Nephron (organoid): ENCODE data around the gene NEDD4L.

Source experiments
- H3K27ac Mint-ChIP-seq, 3 experiments: 2 replicates each; pipeline ENCODE4 v1.8.0; 2020; ENCODE audit warnings: mixed read lengths in 3 of 3, mild to moderate bottlenecking in 2 of 3, moderate library complexity in 1 of 3
- H3K27me3 Mint-ChIP-seq: 2 replicates; pipeline ENCODE4 v1.8.0; 2021; ENCODE audit warnings: low read depth, mild to moderate bottlenecking, moderate library complexity, mixed read lengths
- H3K36me3 Mint-ChIP-seq: 2 replicates; pipeline ENCODE4 v1.8.0; 2020; ENCODE audit warnings: low read depth, mixed read lengths
- H3K4me1 Mint-ChIP-seq: 2 replicates; pipeline ENCODE4 v1.8.0; 2020; ENCODE audit warnings: mixed read lengths
- H3K4me3 Mint-ChIP-seq, 3 experiments: 2 replicates each; pipeline ENCODE4 v1.8.0; 2020; ENCODE audit warnings: mild to moderate bottlenecking in 3 of 3, mixed read lengths in 3 of 3, moderate library complexity in 2 of 3
- H3K9me3 Mint-ChIP-seq: 2 replicates; pipeline ENCODE4 v1.8.0; 2020; ENCODE audit warnings: mixed read lengths
- TF ChIP-seq, protein P1 (sequence below), 3 experiments: fragments of 200-600 bp; sonication (generic); IDR thresholded peaks; one replicate each; pipeline ENCODE4 v1.5.0; 2021; ENCODE audit warnings: antibody characterized with exemption in 3 of 3; ENCODE audit not compliant: unreplicated experiment in 3 of 3

The NEDD4L gene

GRCh38 chr18:58104096-58104495 lies 60.1 kb downstream of the NEDD4L start:
- H3K36me3 Mint-ChIP-seq = peaks cover 8% of the 10 kb centered on the region
- no peaks in the 10 kb centered on the region for H3K27me3 Mint-ChIP-seq
- H3K4me1 Mint-ChIP-seq = peaks cover 34% of the 10 kb centered on the region
- no peaks in the 10 kb centered on the region for H3K9me3 Mint-ChIP-seq
- peak overlapping the region in 1 of 3 experiments; percentile 57 for H3K27ac Mint-ChIP-seq
- H3K4me3 Mint-ChIP-seq = no peak overlapping the region
- TF ChIP-seq, protein P1, sequence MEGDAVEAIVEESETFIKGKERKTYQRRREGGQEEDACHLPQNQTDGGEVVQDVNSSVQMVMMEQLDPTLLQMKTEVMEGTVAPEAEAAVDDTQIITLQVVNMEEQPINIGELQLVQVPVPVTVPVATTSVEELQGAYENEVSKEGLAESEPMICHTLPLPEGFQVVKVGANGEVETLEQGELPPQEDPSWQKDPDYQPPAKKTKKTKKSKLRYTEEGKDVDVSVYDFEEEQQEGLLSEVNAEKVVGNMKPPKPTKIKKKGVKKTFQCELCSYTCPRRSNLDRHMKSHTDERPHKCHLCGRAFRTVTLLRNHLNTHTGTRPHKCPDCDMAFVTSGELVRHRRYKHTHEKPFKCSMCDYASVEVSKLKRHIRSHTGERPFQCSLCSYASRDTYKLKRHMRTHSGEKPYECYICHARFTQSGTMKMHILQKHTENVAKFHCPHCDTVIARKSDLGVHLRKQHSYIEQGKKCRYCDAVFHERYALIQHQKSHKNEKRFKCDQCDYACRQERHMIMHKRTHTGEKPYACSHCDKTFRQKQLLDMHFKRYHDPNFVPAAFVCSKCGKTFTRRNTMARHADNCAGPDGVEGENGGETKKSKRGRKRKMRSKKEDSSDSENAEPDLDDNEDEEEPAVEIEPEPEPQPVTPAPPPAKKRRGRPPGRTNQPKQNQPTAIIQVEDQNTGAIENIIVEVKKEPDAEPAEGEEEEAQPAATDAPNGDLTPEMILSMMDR (IDR thresholded peaks at IDR 0.05; ENCODE audit: unreplicated experiment in 3 of 3) = no peak

- Mint-ChIP-seq H3K4me1 (peaks cover 32% of the 10 kb centered on the region), H3K9me3 (no peaks in the 10 kb centered on the region), H3K36me3 (peaks cover 8% of the 10 kb centered on the region), H3K27me3 (no peaks in the 10 kb centered on the region), H3K4me3 (no peak overlapping the region), H3K27ac (peak overlapping the region in 1 of 3 experiments; percentile 36)
- TF ChIP-seq, protein P1 (IDR thresholded peaks at IDR 0.05; ENCODE audit: unreplicated experiment in 3 of 3) = no peak
Measured at GRCh38 chr18:58105206-58105887, 61.3 kb downstream of the NEDD4L start.

DNA sequence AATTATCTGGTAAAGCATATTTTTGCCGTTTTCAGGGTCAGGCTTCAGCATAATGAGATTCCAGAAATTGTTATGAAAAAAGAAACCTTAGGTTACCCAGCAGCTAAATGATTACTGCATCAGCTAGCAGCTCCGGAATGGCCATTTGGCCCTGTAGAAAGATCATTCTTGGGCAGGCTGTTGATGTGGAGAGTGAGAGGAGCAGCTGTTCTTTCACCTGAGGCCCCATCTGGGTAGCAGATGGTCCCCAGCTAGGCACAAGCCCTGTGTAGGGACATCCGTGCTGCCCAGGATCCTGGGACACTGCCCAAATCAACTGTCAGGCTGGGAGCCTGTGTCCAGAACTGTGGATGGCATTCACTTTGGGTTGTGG lies 61.8 kb downstream of the NEDD4L start:
- Mint-ChIP-seq H3K9me3 (no peaks in the 10 kb centered on the region), H3K36me3 (peaks cover 8% of the 10 kb centered on the region), H3K27ac (no peak overlapping the region), H3K4me3 (no peak overlapping the region), H3K4me1 (peaks cover 32% of the 10 kb centered on the region), H3K27me3 (no peaks in the 10 kb centered on the region)
- TF ChIP-seq, protein P1 (IDR thresholded peaks at IDR 0.05; ENCODE audit: unreplicated experiment in 3 of 3) = no peak

DNA sequence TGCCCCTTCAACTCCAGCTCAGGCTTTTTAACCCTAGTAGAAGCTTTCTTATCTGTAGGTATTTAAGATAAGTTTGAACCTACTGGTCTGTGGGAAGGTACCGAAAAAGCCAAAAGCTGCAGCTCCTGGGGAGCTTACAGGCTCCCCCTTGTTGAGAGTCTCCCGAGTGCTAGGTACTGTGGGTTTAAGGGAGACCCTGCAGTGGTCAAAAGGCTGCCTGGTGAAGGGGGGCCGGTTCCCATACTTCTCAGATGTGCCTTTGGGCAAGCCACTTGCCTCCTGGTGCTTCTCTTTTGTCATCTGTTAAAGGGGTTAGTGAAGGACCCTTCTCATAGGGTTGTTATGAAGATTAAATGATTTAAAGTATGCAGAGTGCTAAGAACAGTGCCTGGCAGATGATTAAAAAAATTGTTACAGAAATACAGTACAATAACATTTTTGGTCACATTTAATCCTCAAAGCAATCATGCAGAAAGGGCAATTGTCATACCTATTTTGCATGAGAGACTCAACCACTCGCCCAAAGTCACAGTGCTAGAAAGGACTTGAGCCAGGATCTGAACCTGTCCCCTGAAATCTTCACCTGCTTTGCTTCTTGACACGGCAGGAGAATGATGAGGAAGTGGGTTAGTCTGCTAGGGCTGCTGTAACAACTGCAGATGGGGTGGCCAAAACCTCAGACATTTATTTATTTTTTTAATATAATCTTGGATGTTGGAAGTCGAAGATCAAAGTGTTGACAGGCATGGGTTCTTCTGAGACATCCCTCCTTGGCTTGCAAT lies 62.5 kb downstream of the NEDD4L start:
- TF ChIP-seq, protein P1 (IDR thresholded peaks at IDR 0.05; ENCODE audit: unreplicated experiment in 3 of 3) = no peak
- no peak overlapping the region for H3K4me3 Mint-ChIP-seq
- H3K27me3 Mint-ChIP-seq = no peaks in the 10 kb centered on the region
- no peak overlapping the region for H3K27ac Mint-ChIP-seq
- peaks cover 8% of the 10 kb centered on the region for H3K36me3 Mint-ChIP-seq
- no peaks in the 10 kb centered on the region for H3K9me3 Mint-ChIP-seq
- H3K4me1 Mint-ChIP-seq = peaks cover 26% of the 10 kb centered on the region

DNA sequence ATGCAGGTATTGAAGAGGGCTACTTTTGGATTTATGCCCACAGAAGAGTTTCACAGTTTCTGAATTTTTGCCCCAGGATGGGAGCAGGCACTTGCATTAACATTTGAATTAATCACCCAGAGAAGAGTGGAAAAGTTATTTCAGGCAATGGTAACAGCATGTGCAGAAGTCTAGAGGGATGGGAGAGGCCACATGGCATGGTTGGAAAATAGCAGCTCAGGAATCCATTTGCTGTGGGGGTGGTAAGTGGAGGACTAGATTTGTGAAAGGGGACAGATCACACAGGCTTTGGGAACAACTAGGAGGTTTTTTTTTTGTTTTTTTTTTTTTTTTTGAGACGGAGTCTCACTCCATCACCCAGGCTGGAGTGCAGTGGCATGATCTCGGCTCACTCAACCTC lies 65.2 kb downstream of the NEDD4L start:
- H3K4me3 Mint-ChIP-seq = no peak overlapping the region
- TF ChIP-seq, protein P1 (IDR thresholded peaks at IDR 0.05; ENCODE audit: unreplicated experiment in 3 of 3) = no peak
- no peaks in the 10 kb centered on the region for H3K27me3 Mint-ChIP-seq
- H3K36me3 Mint-ChIP-seq = peaks cover 5% of the 10 kb centered on the region
- peak overlapping the region in 1 of 3 experiments; percentile 3 for H3K27ac Mint-ChIP-seq
- no peaks in the 10 kb centered on the region for H3K9me3 Mint-ChIP-seq
- H3K4me1 Mint-ChIP-seq = peaks cover 10% of the 10 kb centered on the region
